Nucleus accumbens (tissue), 56 donors: ENCODE results near the gene TNFSF9.
"Not testable (repeated sequence)": the region's sequence is repeated elsewhere in the genome, so short reads cannot be mapped to it uniquely, and the experiment has no call there.

ENCODE experiments used
- DNase-seq, 56 donors: peaks; one replicate each; lab custom pipeline; 2025; lab: John Stamatoyannopoulos, UW

TNFSF9 gene

GRCh38 chr19:6566727-6567126, 35.9 kb downstream of the TNFSF9 start:
- DNase-seq: peak in 1 of 56 donors; percentile 0

GRCh38 chr19:6568010-6568526, 37.2 kb downstream of the TNFSF9 start:
- no peak for DNase-seq

DNA sequence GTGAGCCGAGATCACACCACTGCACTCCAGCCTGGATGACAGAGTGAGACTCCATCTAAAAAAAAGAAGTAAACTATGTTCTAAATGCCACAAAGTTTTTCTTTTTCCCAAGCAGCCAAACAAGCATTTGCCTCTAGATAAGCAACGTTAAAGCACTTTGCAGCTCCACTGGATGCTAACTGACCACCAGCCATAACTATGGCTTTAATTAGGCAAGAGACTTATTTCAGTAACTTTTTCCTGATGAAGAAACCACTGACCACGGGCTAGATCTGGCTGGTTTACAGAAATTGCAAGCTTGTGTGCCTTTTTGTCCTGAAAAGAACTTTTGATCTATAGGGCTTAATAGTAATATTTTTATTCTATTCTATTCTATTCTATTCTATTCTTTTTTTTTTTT, 38.0 kb downstream of the TNFSF9 start:
- DNase-seq: no peak

DNA sequence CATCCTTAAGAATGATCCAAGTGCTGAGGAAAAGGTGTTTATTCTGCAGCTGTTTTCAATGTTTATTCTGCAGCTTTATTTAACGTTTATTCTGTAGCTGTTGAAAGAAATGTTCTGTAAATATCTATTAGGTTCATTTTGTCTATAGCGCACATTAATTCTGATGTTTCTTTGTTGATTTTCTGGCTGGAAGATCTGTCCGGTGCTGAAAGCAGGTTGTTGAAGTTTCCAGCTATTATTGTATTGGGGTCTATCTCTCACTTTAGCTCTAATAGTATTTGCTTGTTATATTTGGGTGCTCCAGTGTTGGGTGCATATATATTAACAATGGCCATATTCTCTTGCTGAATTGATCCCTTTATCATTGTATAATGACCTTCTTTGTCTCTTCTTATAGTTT, 39.9 kb downstream of the TNFSF9 start:
- DNase-seq: no peak

GRCh38 chr19:6571167-6571566, 40.3 kb downstream of the TNFSF9 start:
- DNase-seq: no peak

DNA sequence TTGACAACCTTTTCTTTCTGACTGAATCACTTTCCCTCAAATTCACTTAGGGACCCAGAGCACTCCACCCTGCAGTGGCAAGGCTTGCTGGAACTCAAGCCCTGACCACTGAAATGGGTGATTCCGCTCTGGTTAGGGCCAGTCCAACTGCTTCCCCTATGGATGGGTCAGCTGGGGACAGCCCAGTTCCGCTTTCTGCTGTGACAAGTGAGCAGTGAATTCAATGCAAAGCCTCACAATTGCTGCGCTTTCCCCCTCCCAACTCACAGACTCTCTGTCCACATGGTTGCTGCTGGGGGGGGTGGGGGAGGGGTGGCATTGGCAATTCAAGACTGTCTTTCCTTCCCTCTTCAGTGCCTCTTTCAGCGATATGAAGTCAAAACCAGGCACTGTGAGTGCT, 41.4 kb downstream of the TNFSF9 start:
- peak in 21 of 56 donors; percentile 0 to 38 (median 7) for DNase-seq

GRCh38 chr19:6573350-6573749, 42.5 kb downstream of the TNFSF9 start:
- DNase-seq: no peak

DNA sequence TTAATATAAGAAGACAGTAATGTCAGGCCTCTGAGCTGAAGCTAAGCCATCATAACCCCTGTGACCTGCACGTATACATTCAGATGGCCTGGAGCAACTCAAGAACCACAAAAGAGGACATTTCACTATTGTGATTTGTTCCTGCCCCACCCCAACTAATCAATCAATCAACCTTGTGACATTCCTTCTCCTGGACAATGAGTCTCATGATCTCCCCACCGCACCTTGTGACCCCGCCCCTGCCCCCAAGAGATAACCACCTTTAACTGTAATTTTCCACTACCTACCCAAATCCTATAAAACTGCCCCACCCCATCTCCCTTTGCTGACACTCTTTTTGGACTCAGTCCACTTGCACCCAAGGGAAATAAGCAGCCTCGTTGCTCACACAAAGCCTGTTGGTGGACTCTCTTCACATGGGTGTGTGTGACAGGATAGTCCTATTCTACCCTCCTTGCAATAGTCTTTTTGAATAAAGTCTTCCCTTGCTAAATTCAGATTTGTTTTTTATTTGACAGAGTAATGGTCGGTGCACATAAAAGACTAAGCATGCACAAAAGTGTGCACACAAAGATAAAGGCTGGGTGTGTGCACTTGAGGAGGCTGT, 46.1 kb downstream of the TNFSF9 start:
- DNase-seq: no peak

DNA sequence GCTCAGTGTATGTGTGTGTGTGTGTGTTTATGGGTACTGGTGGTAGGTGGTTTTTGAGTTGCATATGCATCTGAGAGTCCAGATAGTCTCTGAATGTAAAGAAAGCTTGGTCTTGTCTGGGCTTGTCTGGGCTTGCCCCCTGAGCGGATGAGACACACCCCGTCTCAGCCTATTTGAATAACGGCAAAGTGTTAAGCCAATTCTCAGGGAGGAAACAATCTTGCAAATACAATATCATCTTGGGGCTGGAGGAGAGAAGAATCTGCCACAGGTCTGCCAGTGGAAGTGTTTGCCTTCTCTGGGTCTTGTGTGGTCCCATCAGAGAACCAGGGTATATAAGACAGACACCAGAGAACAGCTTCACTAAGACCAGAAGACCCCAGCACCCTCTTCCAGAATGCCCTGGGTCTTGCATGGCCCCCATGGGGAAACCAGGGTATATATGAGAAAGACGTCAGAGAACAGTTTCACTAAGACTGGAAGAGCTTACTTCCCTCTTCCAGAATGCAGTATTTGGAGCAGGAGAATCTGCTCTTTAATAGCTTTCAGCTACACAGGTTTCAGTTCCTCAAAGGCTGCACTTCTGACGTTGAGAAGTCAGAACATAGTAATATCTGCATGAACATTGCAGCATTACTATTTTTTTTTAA, 46.8 kb downstream of the TNFSF9 start:
- DNase-seq: peak in 1 of 56 donors; percentile 7

GRCh38 chr19:6579450-6580178, 48.8 kb downstream of the TNFSF9 start:
- DNase-seq: no peak

GRCh38 chr19:6580313-6580712, 49.5 kb downstream of the TNFSF9 start:
- no peak for DNase-seq

- not testable (repeated sequence) for DNase-seq
These were observed 52.0 kb downstream of the TNFSF9 start for GRCh38 chr19:6582515-6583484.
